SU-DHL-6 (cell line): ENCODE data around the gene ADCY5.

ENCODE experiments used
- CTCF ChIP-seq: fragments of 200-600 bp; sonication (generic); IDR thresholded peaks from one replicate; pipeline ENCODE4 v1.5.1; 2017; ENCODE audit warnings: antibody characterized with exemption, mild to moderate bottlenecking, low read length, moderate library complexity; ENCODE audit not compliant: insufficient read depth, poor library complexity, severe bottlenecking
- EZH2phosphoT487 ChIP-seq: fragments of 200-600 bp; sonication (generic), shearing (Covaris generic); conservative IDR thresholded peaks from 2 replicates; pipeline ENCODE4 v1.6.1; 2018; ENCODE audit warnings: mild to moderate bottlenecking, antibody characterized with exemption, low read length, moderate library complexity, mixed read lengths

- TF ChIP-seq CTCF (no peak), EZH2phosphoT487 (no peak)
Measured at GRCh38 chr3:123317716-123318115, 131.2 kb downstream of the ADCY5 start.
